Stimulated activated CD4-positive, alpha-beta T cell treated with anti-CD3 and anti-CD28 coated beads, Interleukin-12 subunit alpha, Interleukin-12 subunit beta, amount 100 ng/mL, for 48 hours (primary cell): ENCODE data around the gene TEX22.

Source experiments
- DNase-seq, 3 donors: peaks; one replicate each; pipeline ENCODE4 v3.0.0-alpha.2; 2020; ENCODE audit warnings: low read depth in 2 of 3, low spot score in 1 of 3

TEX22 gene

GRCh38 chr14:105420101-105420973 is 22.0 kb downstream of the TEX22 start:
- DNase-seq = no peak

GRCh38 chr14:105420974-105421674 is 22.8 kb downstream of the TEX22 start:
- no peak for DNase-seq

GRCh38 chr14:105421723-105422615 is 23.6 kb downstream of the TEX22 start:
- no peak for DNase-seq

- no peak for DNase-seq
Measured at GRCh38 chr14:105422695-105423487, 24.6 kb downstream of the TEX22 start.

GRCh38 chr14:105423488-105424195 is 25.3 kb downstream of the TEX22 start:
- no peak for DNase-seq

GRCh38 chr14:105424861-105425260 is 26.5 kb downstream of the TEX22 start:
- no peak for DNase-seq

GRCh38 chr14:105425823-105426247 is 27.5 kb downstream of the TEX22 start:
- no peak for DNase-seq

- no peak for DNase-seq
Measured at GRCh38 chr14:105426416-105427130, 28.2 kb downstream of the TEX22 start.

- DNase-seq = no peak
Measured at GRCh38 chr14:105427412-105427811, 29.1 kb downstream of the TEX22 start.

GRCh38 chr14:105427936-105428485 is 29.7 kb downstream of the TEX22 start:
- DNase-seq = no peak

GRCh38 chr14:105430042-105430441 is 31.7 kb downstream of the TEX22 start:
- DNase-seq = no peak

GRCh38 chr14:105430565-105430964 is 32.2 kb downstream of the TEX22 start:
- DNase-seq = no peak

GRCh38 chr14:105431256-105431655 is 32.9 kb downstream of the TEX22 start:
- no peak for DNase-seq

GRCh38 chr14:105432657-105433056 is 34.3 kb downstream of the TEX22 start:
- no peak for DNase-seq

GRCh38 chr14:105433161-105433605 is 34.8 kb downstream of the TEX22 start:
- DNase-seq = no peak

- no peak for DNase-seq
Measured at GRCh38 chr14:105436402-105436801, 38.1 kb downstream of the TEX22 start.

- DNase-seq = no peak
Measured at GRCh38 chr14:105436891-105437722, 38.8 kb downstream of the TEX22 start.
